ENCODE measurements around the gene THAP5.

THAP5 gene

DNA sequence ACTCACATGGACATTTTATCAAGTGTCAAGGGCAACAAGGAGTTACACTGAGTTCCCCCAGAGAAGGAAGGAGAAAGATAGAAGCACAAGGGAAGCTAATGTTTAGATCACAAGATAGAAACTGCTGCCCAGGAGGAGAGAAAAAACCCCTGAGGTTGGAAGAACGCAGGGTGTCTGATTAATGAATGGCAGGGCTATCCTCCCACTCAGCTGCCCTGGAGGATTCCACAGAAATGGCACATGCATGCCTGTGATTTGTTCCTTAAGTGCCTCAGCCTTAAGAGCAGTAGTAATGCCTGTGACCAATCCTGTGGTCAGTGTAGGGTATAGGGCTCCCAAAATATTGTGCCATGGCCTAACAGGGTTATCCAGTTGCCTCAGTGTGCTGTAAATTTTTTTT is 20.4 kb upstream of the THAP5 start:
- Histone ChIP-seq H3K36me3 (ENCODE audit: insufficient read depth, low read length) (no peaks in the 10 kb centered on the region), H3K79me2 (ENCODE audit: insufficient read depth, low read length) (no peaks in the 10 kb centered on the region), H3K4me2 (ENCODE audit: insufficient read depth, low read length) (no peak overlapping the region), H3K4me3 (ENCODE audit: low read depth in 1 of 2, low read length in 2 of 2) (no peak overlapping the region), H2AFZ (ENCODE audit: low read depth, low read length) (no peak overlapping the region), H3K27me3 (ENCODE audit: insufficient read depth, low read length, poor library complexity) (no peaks in the 10 kb centered on the region), H3K27ac (ENCODE audit: low read length) (no peak overlapping the region), H4K20me1 (ENCODE audit: insufficient read depth, low read length) (no peaks in the 10 kb centered on the region), H3K9me3 (ENCODE audit: insufficient read depth, low read length, severe bottlenecking) (no peaks in the 10 kb centered on the region), H3K4me1 (ENCODE audit: insufficient read depth, low read length) (no peaks in the 10 kb centered on the region), H3K9ac (ENCODE audit: low read depth, low read length) (no peak overlapping the region)
- no peak for TF ChIP-seq EZH2 (IDR thresholded peaks at IDR 0.05; ENCODE audit: borderline replicate concordance, low read depth, low read length, severe bottlenecking)
- TF ChIP-seq, protein P1, sequence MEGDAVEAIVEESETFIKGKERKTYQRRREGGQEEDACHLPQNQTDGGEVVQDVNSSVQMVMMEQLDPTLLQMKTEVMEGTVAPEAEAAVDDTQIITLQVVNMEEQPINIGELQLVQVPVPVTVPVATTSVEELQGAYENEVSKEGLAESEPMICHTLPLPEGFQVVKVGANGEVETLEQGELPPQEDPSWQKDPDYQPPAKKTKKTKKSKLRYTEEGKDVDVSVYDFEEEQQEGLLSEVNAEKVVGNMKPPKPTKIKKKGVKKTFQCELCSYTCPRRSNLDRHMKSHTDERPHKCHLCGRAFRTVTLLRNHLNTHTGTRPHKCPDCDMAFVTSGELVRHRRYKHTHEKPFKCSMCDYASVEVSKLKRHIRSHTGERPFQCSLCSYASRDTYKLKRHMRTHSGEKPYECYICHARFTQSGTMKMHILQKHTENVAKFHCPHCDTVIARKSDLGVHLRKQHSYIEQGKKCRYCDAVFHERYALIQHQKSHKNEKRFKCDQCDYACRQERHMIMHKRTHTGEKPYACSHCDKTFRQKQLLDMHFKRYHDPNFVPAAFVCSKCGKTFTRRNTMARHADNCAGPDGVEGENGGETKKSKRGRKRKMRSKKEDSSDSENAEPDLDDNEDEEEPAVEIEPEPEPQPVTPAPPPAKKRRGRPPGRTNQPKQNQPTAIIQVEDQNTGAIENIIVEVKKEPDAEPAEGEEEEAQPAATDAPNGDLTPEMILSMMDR (IDR thresholded peaks at IDR 0.05; ENCODE audit: borderline replicate concordance, extremely low read depth, low read length, poor library complexity, severe bottlenecking), result no peak
- ATAC-seq (ENCODE audit: insufficient read depth, low read depth) (no peak), DNase-seq (no peak)

DNA sequence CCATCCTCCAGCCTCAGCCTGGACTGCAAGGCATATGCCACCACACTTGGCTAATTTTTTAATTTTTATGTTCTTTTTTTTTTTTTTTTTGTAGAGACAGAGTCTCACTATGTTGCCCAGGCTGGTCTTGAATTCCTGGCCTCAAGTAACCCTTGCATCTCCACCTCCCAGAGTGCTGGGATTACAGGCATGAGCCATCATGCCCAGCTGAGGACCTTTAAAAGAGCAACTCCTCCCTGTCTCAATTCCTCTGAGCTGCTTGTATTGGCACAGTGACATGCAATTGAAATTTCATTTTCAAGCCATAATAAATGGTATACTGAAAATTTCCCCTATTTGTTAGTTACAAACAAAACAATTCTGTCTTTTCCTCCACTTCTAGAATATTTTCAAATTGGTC is 19.7 kb upstream of the THAP5 start:
- no peaks in the 10 kb centered on the region for H3K9me3 ChIP-seq (ENCODE audit: insufficient read depth, low read length, severe bottlenecking)
- no peaks in the 10 kb centered on the region for H3K79me2 ChIP-seq (ENCODE audit: insufficient read depth, low read length)
- TF ChIP-seq, protein P1 (IDR thresholded peaks at IDR 0.05; ENCODE audit: borderline replicate concordance, extremely low read depth, low read length, poor library complexity, severe bottlenecking), result no peak
- no peak for TF ChIP-seq EZH2 (IDR thresholded peaks at IDR 0.05; ENCODE audit: borderline replicate concordance, low read depth, low read length, severe bottlenecking)
- H3K36me3 ChIP-seq (ENCODE audit: insufficient read depth, low read length), result no peaks in the 10 kb centered on the region
- no peak overlapping the region for H2AFZ ChIP-seq (ENCODE audit: low read depth, low read length)
- H3K4me3 ChIP-seq (ENCODE audit: low read depth in 1 of 2, low read length in 2 of 2), result no peak overlapping the region
- H3K9ac ChIP-seq (ENCODE audit: low read depth, low read length), result no peak overlapping the region
- no peak overlapping the region for H3K27ac ChIP-seq (ENCODE audit: low read length)
- DNase-seq (no peak), ATAC-seq (ENCODE audit: insufficient read depth, low read depth) (no peak)
- no peaks in the 10 kb centered on the region for H3K27me3 ChIP-seq (ENCODE audit: insufficient read depth, low read length, poor library complexity)
- H3K4me1 ChIP-seq (ENCODE audit: insufficient read depth, low read length), result no peaks in the 10 kb centered on the region
- no peaks in the 10 kb centered on the region for H4K20me1 ChIP-seq (ENCODE audit: insufficient read depth, low read length)
- H3K4me2 ChIP-seq (ENCODE audit: insufficient read depth, low read length), result no peak overlapping the region

DNA sequence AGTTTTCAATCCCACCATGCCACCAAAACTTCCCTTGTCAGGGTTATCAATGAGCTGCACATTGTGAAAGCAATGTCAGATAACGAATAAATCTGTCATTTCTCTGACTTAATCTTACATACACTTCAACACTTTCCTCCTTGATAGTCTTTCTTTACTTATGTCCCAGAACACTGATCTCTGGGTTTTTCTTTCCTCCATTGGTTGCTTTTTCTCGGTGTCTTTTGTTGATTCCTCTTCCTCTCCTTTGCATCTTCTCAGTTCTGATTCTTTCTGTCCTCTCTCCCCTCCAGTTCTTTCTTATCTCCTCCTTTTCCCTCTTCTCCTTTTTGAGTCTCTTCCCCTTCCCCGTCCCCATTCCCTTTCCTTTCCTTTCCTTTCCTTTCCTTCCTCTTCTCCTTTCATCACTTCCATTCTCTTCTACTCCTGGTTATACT is 16.8 kb upstream of the THAP5 start:
- Histone ChIP-seq H3K9me3 (ENCODE audit: insufficient read depth, low read length, severe bottlenecking) (no peaks in the 10 kb centered on the region), H3K27ac (ENCODE audit: low read length) (no peak overlapping the region), H3K4me1 (ENCODE audit: insufficient read depth, low read length) (no peaks in the 10 kb centered on the region), H3K27me3 (ENCODE audit: insufficient read depth, low read length, poor library complexity) (no peaks in the 10 kb centered on the region), H3K36me3 (ENCODE audit: insufficient read depth, low read length) (no peaks in the 10 kb centered on the region), H2AFZ (ENCODE audit: low read depth, low read length) (no peak overlapping the region), H3K9ac (ENCODE audit: low read depth, low read length) (no peak overlapping the region), H4K20me1 (ENCODE audit: insufficient read depth, low read length) (no peaks in the 10 kb centered on the region), H3K79me2 (ENCODE audit: insufficient read depth, low read length) (no peaks in the 10 kb centered on the region), H3K4me3 (ENCODE audit: low read depth in 1 of 2, low read length in 2 of 2) (no peak overlapping the region), H3K4me2 (ENCODE audit: insufficient read depth, low read length) (no peak overlapping the region)
- ATAC-seq (ENCODE audit: insufficient read depth, low read depth), result no peak
- TF ChIP-seq, protein P1 (IDR thresholded peaks at IDR 0.05; ENCODE audit: borderline replicate concordance, extremely low read depth, low read length, poor library complexity, severe bottlenecking), result no peak
- no peak for TF ChIP-seq EZH2 (IDR thresholded peaks at IDR 0.05; ENCODE audit: borderline replicate concordance, low read depth, low read length, severe bottlenecking)
- no peak for DNase-seq

- no peaks in the 10 kb centered on the region for H3K27me3 ChIP-seq (ENCODE audit: insufficient read depth, low read length, poor library complexity)
- DNase-seq (no peak), ATAC-seq (ENCODE audit: insufficient read depth, low read depth) (no peak)
- H4K20me1 ChIP-seq (ENCODE audit: insufficient read depth, low read length), result no peaks in the 10 kb centered on the region
- no peaks in the 10 kb centered on the region for H3K79me2 ChIP-seq (ENCODE audit: insufficient read depth, low read length)
- H3K4me3 ChIP-seq (ENCODE audit: low read depth in 1 of 2, low read length in 2 of 2), result no peak overlapping the region
- no peak overlapping the region for H3K9ac ChIP-seq (ENCODE audit: low read depth, low read length)
- H3K27ac ChIP-seq (ENCODE audit: low read length), result no peak overlapping the region
- no peaks in the 10 kb centered on the region for H3K9me3 ChIP-seq (ENCODE audit: insufficient read depth, low read length, severe bottlenecking)
- H2AFZ ChIP-seq (ENCODE audit: low read depth, low read length), result no peak overlapping the region
- H3K36me3 ChIP-seq (ENCODE audit: insufficient read depth, low read length), result no peaks in the 10 kb centered on the region
- no peak for TF ChIP-seq EZH2 (IDR thresholded peaks at IDR 0.05; ENCODE audit: borderline replicate concordance, low read depth, low read length, severe bottlenecking)
- TF ChIP-seq, protein P1 (IDR thresholded peaks at IDR 0.05; ENCODE audit: borderline replicate concordance, extremely low read depth, low read length, poor library complexity, severe bottlenecking), result no peak
- no peaks in the 10 kb centered on the region for H3K4me1 ChIP-seq (ENCODE audit: insufficient read depth, low read length)
- H3K4me2 ChIP-seq (ENCODE audit: insufficient read depth, low read length), result no peak overlapping the region
Measured at GRCh38 chr7:108585843-108586242, 16.3 kb upstream of the THAP5 start.

Measured in DND-41 (cell line).